Raji (cell line): Measurements from ENCODE around the gene VWA8.

Experiments used
- POLR2A ChIP-seq: IDR thresholded peaks from 2 replicates; pipeline ENCODE4 v1.6.1; 2011; ENCODE audit warnings: low read depth, low read length, control low read depth; ENCODE audit not compliant: insufficient read depth

VWA8 gene

GRCh38 chr13:41643507-41643906, 317.4 kb downstream of the VWA8 start:
- no peak for TF ChIP-seq POLR2A

- no peak for TF ChIP-seq POLR2A
Observed at GRCh38 chr13:41641961-41642360, 318.9 kb downstream of the VWA8 start.

- TF ChIP-seq POLR2A, result no peak
Observed at GRCh38 chr13:41641429-41641828, 319.5 kb downstream of the VWA8 start.

GRCh38 chr13:41639955-41640780, 320.7 kb downstream of the VWA8 start:
- TF ChIP-seq POLR2A, result no peak

- TF ChIP-seq POLR2A, result no peak
Observed at GRCh38 chr13:41639237-41639904, 321.5 kb downstream of the VWA8 start.

GRCh38 chr13:41637586-41637985, 323.3 kb downstream of the VWA8 start:
- no peak for TF ChIP-seq POLR2A

GRCh38 chr13:41634407-41634806, 326.5 kb downstream of the VWA8 start:
- TF ChIP-seq POLR2A, result no peak

GRCh38 chr13:41633776-41634175, 327.1 kb downstream of the VWA8 start:
- TF ChIP-seq POLR2A, result no peak

GRCh38 chr13:41631296-41631965, 329.5 kb downstream of the VWA8 start:
- TF ChIP-seq POLR2A, result no peak

- TF ChIP-seq POLR2A, result no peak
Observed at GRCh38 chr13:41627425-41627824, 333.5 kb downstream of the VWA8 start.

- no peak for TF ChIP-seq POLR2A
Observed at GRCh38 chr13:41624041-41624440, 336.9 kb downstream of the VWA8 start.

- no peak for TF ChIP-seq POLR2A
Observed at GRCh38 chr13:41622432-41623429, 338.2 kb downstream of the VWA8 start.

- no peak for TF ChIP-seq POLR2A
Observed at GRCh38 chr13:41621716-41622431, 339.0 kb downstream of the VWA8 start.

GRCh38 chr13:41616151-41616550, 344.8 kb downstream of the VWA8 start:
- no peak for TF ChIP-seq POLR2A
